ENCODE measurements around the gene TLDC2.

TLDC2 gene

GRCh38 chr20:36917943-36918342 lies 42.0 kb downstream of the TLDC2 start:
- CTCF ChIA-PET = interaction anchor here (0.9 to 5.2 kb wide), 6 partner anchors 10 to 646 kb away, joined by 3 to 34 read pairs (median 3); partner anchors contain the start of gene DSN1

GRCh38 chr20:36919715-36920333 lies 43.9 kb downstream of the TLDC2 start:
- CTCF ChIA-PET = interaction anchor here (0.8 to 5.2 kb wide), 18 partner anchors 12 to 710 kb away, joined by 3 to 34 read pairs (median 5); partner anchors contain the start of gene RAB5IF
- peak; percentile 71 for DNase-seq (ENCODE audit: extremely low spot score)
- TF ChIP-seq CTCF (IDR thresholded peaks at IDR 0.05; ENCODE audit: control extremely low read depth, extremely low read depth, low read depth, missing control alignments) = peak; percentile 83
- POLR2A ChIA-PET = no interaction called here

More at GRCh38 chr20:36917943-36918342, 42.0 kb downstream of the TLDC2 start:
- no peak for DNase-seq (ENCODE audit: extremely low spot score)
- TF ChIP-seq CTCF (IDR thresholded peaks at IDR 0.05; ENCODE audit: control extremely low read depth, extremely low read depth, low read depth, missing control alignments) = no peak
- POLR2A ChIA-PET = no interaction called here

GRCh38 chr20:36920334-36920730 lies 44.4 kb downstream of the TLDC2 start:
- DNase-seq (ENCODE audit: extremely low spot score) = no peak
- ChIA-PET CTCF (interaction anchor here (1.0 to 5.2 kb wide), 16 partner anchors 11 to 711 kb away, joined by 3 to 34 read pairs (median 5); no protein-coding TSS in a partner anchor), POLR2A (no interaction called here)
- TF ChIP-seq CTCF (IDR thresholded peaks at IDR 0.05; ENCODE audit: control extremely low read depth, extremely low read depth, low read depth, missing control alignments) = no peak

- no peak for DNase-seq (ENCODE audit: extremely low spot score)
- TF ChIP-seq CTCF (IDR thresholded peaks at IDR 0.05; ENCODE audit: control extremely low read depth, extremely low read depth, low read depth, missing control alignments) = no peak
- CTCF ChIA-PET = no interaction called here
- POLR2A ChIA-PET = no interaction called here
Measured at GRCh38 chr20:36924167-36925045, 48.5 kb downstream of the TLDC2 start.

GRCh38 chr20:36925234-36925633 lies 49.3 kb downstream of the TLDC2 start:
- DNase-seq (ENCODE audit: extremely low spot score) = no peak
- CTCF ChIA-PET = no interaction called here
- POLR2A ChIA-PET = interaction anchor here (0.6 kb wide), 1 partner anchor 581 kb away, joined by 7 read pairs; no protein-coding TSS in a partner anchor
- no peak for TF ChIP-seq CTCF (IDR thresholded peaks at IDR 0.05; ENCODE audit: control extremely low read depth, extremely low read depth, low read depth, missing control alignments)

- CTCF ChIA-PET = no interaction called here
- POLR2A ChIA-PET = no interaction called here
Measured at GRCh38 chr20:36926653-36927200, 50.8 kb downstream of the TLDC2 start.

More at GRCh38 chr20:36926653-36927200, 50.8 kb downstream of the TLDC2 start:
- no peak for DNase-seq (ENCODE audit: extremely low spot score)
- TF ChIP-seq CTCF (IDR thresholded peaks at IDR 0.05; ENCODE audit: control extremely low read depth, extremely low read depth, low read depth, missing control alignments) = no peak

Data from GM10248 (cell line).